ENCODE measurements around the gene SEZ6L2.
"Not testable (repeated sequence)": the region's sequence is repeated elsewhere in the genome, so short reads cannot be mapped to it uniquely, and the experiment has no call there.

Gene SEZ6L2

DNA sequence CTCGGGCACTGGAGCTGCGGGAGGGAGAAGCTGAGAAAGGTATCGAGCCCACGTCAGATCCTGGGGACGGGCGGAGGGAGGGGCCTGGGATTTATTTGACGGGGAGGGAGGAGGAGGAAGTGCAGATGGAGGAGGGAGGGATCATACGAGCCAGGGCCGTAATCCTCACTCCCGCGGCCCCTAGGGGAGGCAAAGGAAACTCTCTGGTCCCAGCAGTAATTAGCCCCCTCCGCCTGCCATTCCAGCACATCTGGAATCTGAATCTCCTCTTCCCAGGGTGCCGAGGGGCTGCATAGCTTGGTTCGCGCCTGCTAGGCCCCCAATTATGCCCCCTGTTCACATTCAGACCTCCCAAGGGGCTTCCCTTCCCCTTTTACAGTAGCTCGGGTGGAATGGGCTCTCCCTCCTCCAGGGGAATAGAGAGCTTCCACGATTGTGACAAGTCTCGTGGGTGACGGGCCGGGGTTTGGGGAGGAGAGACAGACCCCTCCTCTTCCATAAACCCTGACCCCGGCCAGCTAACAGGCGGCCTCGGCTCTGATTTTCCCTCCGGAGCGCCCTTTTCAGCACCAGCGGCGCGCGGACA is at the start of gene SEZ6L2:
TSS of gene SEZ6L2 (minus strand) at position 35 of the 586 bp plus-strand sequence. CDS start 531 bp downstream, outside the sequence.
- DNase-seq = peak; percentile 94

DNA sequence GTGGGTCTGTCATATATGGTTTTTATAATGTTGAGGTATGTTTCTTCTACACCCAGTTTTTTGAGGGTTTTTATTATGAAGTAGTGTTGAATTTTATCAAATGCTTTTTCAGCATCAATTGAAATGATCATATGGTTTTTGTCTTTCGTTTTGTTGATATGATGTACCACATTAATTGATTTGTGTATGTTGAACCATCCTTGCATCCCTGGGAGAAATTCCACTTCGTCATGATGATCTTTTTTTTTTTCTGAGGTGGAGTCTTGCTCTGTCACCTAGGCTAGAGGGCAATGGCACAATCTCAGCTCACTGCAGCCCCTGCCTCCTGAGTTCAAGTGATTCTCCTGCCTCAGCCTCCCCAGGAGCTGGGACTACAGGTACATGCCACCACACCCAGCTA is 48.5 kb upstream of the SEZ6L2 start:
- no peak for DNase-seq

DNA sequence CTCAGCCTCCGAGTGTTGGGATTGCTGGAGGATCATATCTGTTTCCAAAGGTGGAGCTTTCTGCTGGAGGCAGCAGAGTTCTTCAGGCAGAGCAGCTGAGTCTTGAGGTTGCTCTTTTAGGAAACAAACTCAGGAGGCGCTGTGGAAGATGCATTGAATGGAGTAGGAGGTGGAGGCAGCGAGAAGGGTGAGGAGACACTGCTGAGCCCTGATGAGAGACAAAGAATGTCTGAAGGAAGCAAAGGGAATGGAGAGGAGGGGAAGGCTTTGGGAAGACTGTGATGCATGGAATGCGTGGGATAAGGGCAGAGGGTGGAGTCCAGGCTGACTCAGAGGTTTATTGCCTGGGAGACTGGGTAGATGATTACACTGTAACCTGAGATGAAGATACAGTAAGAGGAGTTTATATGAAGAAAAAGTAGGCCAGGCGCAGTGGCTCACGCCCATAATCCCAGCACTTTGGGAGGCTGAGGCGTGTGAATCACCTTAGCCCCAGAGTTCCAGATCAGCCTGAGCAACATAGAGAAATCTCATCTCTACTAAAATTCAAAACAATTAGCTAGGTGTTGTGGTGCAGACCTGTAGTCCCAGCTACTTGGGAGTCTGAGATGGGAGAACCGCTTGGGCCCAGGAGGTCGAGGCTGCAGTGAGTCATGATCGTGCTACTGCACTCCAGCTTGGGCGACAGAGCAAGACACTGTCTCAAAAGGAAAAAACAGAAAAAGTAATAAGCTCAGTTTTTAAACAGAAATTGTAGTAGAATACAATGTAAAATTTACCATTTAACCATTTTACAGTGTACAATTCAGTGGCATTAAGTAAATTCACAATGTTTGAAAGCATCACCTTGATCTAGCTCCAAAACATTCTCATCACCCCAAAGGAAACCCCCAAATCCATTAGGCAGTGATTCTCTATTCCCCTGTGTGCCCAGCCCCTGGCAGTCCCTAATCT is 44.8 kb upstream of the SEZ6L2 start:
- DNase-seq = peak; percentile 42

- no peak for DNase-seq
These were observed 41.3 kb upstream of the SEZ6L2 start for GRCh38 chr16:29940656-29941055.

- DNase-seq = not testable (repeated sequence)
These were observed 32.4 kb upstream of the SEZ6L2 start for GRCh38 chr16:29931750-29932149.

DNA sequence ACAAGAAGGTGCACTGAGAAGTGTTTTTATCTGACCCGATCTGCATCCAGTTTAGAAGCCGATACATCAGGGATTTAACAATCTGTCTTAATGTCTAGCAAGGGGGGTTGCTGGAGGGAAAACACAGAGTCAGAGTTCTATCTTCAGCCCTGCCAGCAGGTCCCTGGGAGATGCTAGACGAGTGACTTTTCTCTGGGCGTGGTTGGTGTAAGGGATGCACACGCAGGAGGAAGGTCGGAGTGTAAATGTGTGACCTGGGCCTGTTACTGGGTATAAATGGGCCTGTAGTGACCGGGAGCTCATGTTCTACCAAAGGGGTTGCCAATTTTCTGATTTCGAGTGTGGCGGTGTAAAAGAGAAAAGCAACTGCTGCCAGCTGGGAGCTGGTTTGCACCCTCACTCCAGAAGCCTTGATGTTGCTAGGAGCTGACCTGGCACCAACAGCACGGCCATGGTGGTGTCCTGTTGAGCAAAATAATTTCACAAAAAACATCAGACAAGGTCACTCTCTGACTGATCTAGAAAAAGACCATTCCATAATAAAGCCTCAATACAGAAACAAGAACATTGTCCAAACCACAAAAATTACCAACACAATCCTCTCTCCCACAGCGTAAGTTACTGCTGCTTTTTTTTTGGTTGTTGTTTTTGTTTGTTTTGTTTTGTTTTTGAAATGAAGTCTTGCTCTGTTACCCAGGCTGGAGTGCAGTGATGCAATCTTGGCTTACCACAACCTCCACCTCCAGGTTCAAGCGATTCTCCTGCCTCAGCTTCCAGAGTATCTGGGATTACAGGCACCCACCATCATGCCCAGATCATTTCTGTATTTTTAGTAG is 27.9 kb upstream of the SEZ6L2 start:
- DNase-seq = no peak

DNA sequence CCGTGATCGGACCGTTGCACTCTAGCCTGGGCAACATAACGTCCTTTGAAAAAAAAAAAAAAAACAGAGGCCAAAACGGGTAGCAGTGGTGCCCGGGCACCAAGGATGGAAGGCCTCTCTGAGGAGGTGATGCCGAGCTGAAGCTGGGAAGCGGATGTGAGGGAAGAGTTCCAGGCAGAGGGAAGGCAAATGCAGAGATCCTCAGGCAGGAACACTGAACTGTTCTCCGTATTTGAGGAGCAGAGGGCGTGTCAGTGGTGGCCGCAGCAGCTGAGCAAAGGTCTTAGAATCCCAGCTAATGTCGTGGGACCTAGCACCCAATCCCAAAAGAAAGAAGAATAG is 27.3 kb upstream of the SEZ6L2 start:
- peak; percentile 14 for DNase-seq

- peak; percentile 59 for DNase-seq
These were observed 26.7 kb upstream of the SEZ6L2 start, which contains the start of gene KCTD13 for GRCh38 chr16:29925781-29926710. Gene KCTD13, minus strand, starts transcription at chr16:29926226. Its CDS starts 193 bp downstream, at chr16:29926033.

- no peak for DNase-seq
These were observed 25.9 kb upstream of the SEZ6L2 start for GRCh38 chr16:29925105-29925756.

- no peak for DNase-seq
These were observed 23.7 kb upstream of the SEZ6L2 start for GRCh38 chr16:29922986-29923501.

- DNase-seq = no peak
These were observed 23.0 kb upstream of the SEZ6L2 start for GRCh38 chr16:29922326-29922725.

DNA sequence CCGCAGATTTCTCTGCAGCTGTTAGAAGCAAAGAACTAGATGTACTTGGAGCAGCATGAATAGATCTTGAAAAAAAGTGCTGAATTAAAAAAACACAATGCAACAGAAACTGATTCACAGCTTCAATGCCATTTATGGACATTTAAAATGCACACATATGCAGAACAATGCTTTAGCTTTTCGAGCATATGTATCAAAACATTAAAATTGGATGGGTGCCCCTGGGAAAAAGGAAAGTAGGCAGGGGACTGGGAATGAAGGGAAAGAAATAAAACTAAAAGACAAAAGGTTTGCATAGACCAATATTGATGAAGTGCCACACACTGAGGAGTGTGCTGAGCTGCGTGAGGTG is 21.7 kb upstream of the SEZ6L2 start:
- DNase-seq = no peak

DNA sequence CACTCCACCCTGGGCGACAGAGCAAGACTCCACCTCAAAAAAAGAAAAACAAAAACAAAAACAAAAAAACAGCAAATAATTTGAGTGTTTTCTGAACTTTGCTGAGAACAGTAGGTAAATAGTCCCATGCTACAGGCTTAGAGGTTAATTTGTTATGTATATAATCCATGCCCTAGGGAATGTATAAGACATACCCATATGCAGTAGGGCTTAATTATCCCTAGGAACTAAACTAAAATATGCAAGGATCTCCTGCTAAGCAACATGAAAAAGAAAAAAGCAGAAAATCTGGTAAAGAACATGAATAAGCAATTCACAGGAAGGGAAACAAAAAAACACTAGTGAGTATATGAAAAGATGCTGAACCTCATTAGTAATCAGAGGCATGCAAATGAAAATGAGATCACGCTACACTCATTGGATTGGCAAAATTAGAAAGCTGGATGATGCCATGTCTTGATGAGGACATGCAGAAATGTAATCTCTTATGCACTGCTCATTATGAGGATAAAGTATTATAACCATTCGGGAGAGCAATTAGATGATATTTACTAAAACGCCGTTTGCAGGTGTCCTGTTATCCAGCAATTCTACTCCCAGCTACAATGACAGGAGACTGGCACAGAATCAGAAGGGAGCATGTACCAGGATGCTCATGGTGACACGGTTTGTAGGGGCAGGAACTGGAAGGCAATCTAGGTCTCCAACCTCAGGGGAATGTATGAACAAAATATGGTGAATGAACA is 21.1 kb upstream of the SEZ6L2 start:
- no peak for DNase-seq

DNA sequence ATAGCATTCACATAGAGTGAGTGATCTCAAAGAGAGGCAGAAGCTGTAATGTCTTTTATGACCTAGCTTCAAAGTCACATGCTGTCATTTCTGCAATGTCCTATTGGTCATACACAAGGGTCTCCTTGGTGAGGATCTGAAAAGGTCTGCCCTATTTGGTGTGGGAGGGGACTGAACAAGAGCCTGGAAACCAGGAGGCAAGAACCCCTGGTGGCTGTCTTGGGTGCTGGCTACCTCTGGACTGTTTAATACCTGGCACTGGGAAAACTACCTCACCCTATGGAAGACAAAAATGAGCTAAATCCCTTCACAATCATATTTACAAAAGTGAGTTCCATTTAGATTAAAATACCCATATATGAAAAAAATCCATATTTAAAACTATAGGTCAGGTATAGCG is 17.6 kb upstream of the SEZ6L2 start:
- DNase-seq = no peak

DNA sequence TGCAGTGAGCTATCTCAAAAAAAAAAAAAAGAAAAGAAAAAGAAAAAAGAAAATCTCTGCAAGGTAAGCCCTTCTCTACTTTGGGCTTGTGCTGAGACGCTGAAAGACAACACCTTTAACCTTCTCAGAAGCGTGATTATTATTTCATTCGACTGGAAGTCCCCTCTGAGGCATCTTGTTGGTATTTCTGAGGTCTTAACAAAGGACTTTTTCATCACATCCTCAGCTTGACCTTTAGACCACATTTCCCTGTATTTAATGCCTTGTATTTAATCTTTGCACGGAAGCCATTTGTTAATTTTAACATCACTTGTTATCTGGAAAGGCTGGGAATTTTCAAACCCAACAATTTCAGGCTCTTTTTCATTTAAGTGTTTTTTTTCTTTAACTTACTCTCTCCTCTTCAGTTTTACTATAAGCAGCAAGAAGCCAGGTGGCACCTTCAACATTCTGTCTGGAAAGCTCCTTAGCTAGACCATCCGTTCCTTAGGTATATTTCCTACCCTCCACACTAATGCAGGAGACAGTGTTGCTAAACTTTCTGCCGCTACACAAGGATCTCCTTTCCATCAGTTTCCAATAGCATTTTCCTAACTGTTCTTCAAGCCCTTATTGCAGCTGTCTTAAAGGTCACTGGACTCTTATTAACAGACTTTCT is 16.4 kb upstream of the SEZ6L2 start:
- DNase-seq = no peak

DNA sequence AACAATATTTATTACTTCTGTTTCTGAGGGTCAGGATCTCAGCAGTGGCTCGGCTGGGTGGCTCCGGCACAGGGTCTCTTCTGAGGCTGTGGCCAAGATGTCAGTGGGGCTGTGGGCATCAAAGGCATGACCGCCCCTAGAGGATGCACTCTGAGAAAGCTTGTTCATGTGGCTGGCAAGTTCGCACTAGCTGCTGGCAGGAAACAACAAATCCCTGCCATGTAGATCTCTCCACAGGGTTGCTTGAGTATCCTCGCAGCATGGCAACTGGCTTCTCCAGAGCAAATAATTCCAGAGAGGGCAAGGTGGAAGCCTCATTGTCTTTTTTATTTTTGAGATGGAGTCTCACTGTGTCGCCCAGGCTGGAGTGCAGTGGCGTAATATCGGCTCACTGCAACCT is 14.2 kb upstream of the SEZ6L2 start:
- DNase-seq = no peak

DNA sequence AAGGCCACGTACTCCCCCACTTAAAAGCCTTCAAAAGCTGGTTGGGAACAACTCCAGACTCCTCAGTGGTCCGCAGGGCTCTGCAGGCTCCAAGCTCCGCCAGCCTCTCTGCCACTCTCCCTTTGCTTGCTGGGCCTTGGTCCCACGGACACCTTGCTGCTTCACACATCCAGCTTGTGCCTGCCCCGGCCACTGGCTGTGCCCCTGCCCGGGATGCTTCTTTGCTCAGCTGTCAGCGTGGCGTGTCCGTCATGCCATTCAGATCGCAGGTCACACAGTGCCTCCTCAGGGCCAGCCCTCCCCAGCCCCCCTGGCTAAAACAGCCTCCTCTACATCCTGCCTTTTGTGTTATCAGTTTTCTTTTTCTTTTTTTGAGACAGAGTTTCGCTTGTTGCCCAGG is 12.7 kb upstream of the SEZ6L2 start:
- no peak for DNase-seq

DNA sequence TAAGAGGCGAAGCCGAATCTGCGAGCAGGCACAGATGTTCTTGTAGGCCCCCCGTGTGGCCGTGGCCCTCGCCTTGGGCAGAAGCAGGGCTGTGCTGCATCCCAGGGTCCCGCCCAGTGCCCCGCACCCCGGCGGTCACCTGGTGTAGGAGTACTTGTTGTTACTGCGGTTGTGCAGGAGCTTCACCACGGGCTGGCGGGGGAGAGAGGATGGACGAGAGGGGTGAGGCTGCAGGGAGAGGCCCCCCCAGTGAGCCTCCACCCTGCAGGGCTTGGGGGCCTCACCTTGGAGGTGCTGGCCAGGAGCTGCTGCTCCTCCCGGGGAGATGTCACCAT is 12.3 kb upstream of the SEZ6L2 start:
- DNase-seq = no peak

GRCh38 chr16:29910819-29911675 is 11.7 kb upstream of the SEZ6L2 start:
- no peak for DNase-seq
